Body of pancreas (tissue), 4 donors: Measurements from ENCODE around the gene NCAM2. TPM values are rescaled to one million over a fixed set of nuclear protein-coding genes. Genes with fewer than 3 reads are reported as not detected.
"Not testable (repeated sequence)": the region's sequence is repeated elsewhere in the genome, so short reads cannot be mapped to it uniquely, and the experiment has no call there.

Experiments used
- ATAC-seq: fragments of 150-250 bp; one replicate; pipeline ENCODE4 v1.9.1; 2016
- DNase-seq, 4 donors: peaks; one replicate each; pipeline ENCODE4 v3.0.0-alpha.2; 2019
- H3K27ac ChIP-seq, 4 donors: fragments of 200-600 bp; sonication (generic); 1 replicate in 3 of 4; 2 replicates in 1 of 4; pipeline versions ENCODE4 v1.5.1 to v1.6.1; 2016 to 2019; ENCODE audit warnings: mild to moderate bottlenecking in 1 of 4, mixed read lengths in 1 of 4, moderate library complexity in 1 of 4
- H3K27me3 ChIP-seq, 2 donors: fragments of 200-600 bp; sonication (generic); one replicate each; pipeline ENCODE4 v1.6.0; 2016; ENCODE audit warnings: mild to moderate bottlenecking in 1 of 2
- H3K36me3 ChIP-seq, 2 donors: fragments of 200-600 bp; sonication (generic); replicated peaks in 1 of 2; 2 replicates each; pipeline ENCODE4 v1.5.1; 2016; ENCODE audit warnings: low read depth in 2 of 2; ENCODE audit not compliant: insufficient read depth in 1 of 2
- H3K4me1 ChIP-seq: fragments of 200-600 bp; sonication (generic); one replicate; pipeline ENCODE4 v1.6.0; 2016
- H3K4me3 ChIP-seq, 2 donors: fragments of 200-600 bp; sonication (generic); 1 replicate in 1 of 2; 2 replicates in 1 of 2; pipeline ENCODE4 v1.5.1; 2016 to 2019
- H3K9me3 ChIP-seq, 3 donors: fragments of 200-600 bp; sonication (generic); 1 replicate in 2 of 3; 2 replicates in 1 of 3; pipeline ENCODE4 v1.5.1; 2016
- CTCF ChIP-seq, 7 experiments: fragments of 450-650 bp in 4 of 7; fragments of 200-600 bp in 3 of 7; sonication (generic) in 3 of 7; IDR thresholded peaks; one replicate each; pipeline ENCODE4 v1.5.1; 2016 to 2019; ENCODE audit warnings: antibody characterized with exemption in 7 of 7
- POLR2A ChIP-seq, 3 donors: fragments of 450-650 bp; IDR thresholded peaks; one replicate each; pipeline ENCODE4 v1.6.1; 2016; ENCODE audit warnings: antibody characterized with exemption in 3 of 3, mild to moderate bottlenecking in 2 of 3
- WGBS, 2 donors: methylation state at CpG; one replicate each; pipeline ENCODE4 v1.1.5; 2017; 5-methylcytosine and 5-hydroxymethylcytosine counted together
- intact Hi-C: fragments of 100-400 bp; cut with DNase I; formaldehyde crosslinking; loops from one replicate; pipeline ENCODE4 v1.15.1; 2023
- total RNA-seq, 2 donors: library from RNA; depleted of rRNA; stranded (reverse); fragments of >200 nt; gene quantifications; one replicate each; pipeline ENCODE4 v1.1.0, GENCODE V29; 2016

Gene NCAM2
- total RNA-seq, 2 donors from 2014 or later: under 0.01 to 0.26 TPM

GRCh38 chr21:21146587-21147373 lies 148.6 kb downstream of the NCAM2 start:
- no peak for TF ChIP-seq CTCF (IDR thresholded peaks at IDR 0.05)
- TF ChIP-seq POLR2A (IDR thresholded peaks at IDR 0.05): no peak
- ATAC-seq (no peak), DNase-seq (no peak)
- intact Hi-C loops: no loop called here
- H3K4me3 ChIP-seq: no peak overlapping the region
- no peaks in the 10 kb centered on the region for H3K27me3 ChIP-seq
- H3K4me1 ChIP-seq: no peaks in the 10 kb centered on the region
- WGBS, 2 donors: 88% methylated on average over 25 of the region's 25 CpGs
- H3K27ac ChIP-seq: no peak overlapping the region
- H3K36me3 ChIP-seq: no peaks in the 10 kb centered on the region
- no peaks in the 10 kb centered on the region for H3K9me3 ChIP-seq

GRCh38 chr21:21147374-21147745 lies 149.2 kb downstream of the NCAM2 start:
- Histone ChIP-seq H3K9me3 (no peaks in the 10 kb centered on the region), H3K4me3 (no peak overlapping the region), H3K27ac (no peak overlapping the region), H3K4me1 (no peaks in the 10 kb centered on the region), H3K27me3 (no peaks in the 10 kb centered on the region), H3K36me3 (no peaks in the 10 kb centered on the region)
- TF ChIP-seq CTCF (IDR thresholded peaks at IDR 0.05) (no peak), POLR2A (IDR thresholded peaks at IDR 0.05) (no peak)
- intact Hi-C loops: no loop called here
- DNase-seq (no peak), ATAC-seq (no peak)
- 70 to 78% methylated on average over 4 of the region's 4 CpGs for WGBS, 2 donors

- DNase-seq (no peak), ATAC-seq (no peak)
- Histone ChIP-seq H3K27me3 (no peaks in the 10 kb centered on the region), H3K9me3 (no peaks in the 10 kb centered on the region), H3K4me1 (no peaks in the 10 kb centered on the region), H3K36me3 (no peaks in the 10 kb centered on the region), H3K4me3 (no peak overlapping the region), H3K27ac (no peak overlapping the region)
- intact Hi-C loops: no loop called here
- TF ChIP-seq CTCF (IDR thresholded peaks at IDR 0.05) (no peak), POLR2A (IDR thresholded peaks at IDR 0.05) (no peak)
Measured at GRCh38 chr21:21148009-21148408, 149.8 kb downstream of the NCAM2 start.

- Histone ChIP-seq H3K4me1 (no peaks in the 10 kb centered on the region), H3K27me3 (no peaks in the 10 kb centered on the region), H3K9me3 (no peaks in the 10 kb centered on the region), H3K27ac (no peak overlapping the region), H3K4me3 (no peak overlapping the region), H3K36me3 (no peaks in the 10 kb centered on the region)
- intact Hi-C loops: no loop called here
- WGBS, 2 donors: 38 to 65% methylated on average over 1 of the region's 1 CpG
- DNase-seq (no peak), ATAC-seq (no peak)
- TF ChIP-seq CTCF (IDR thresholded peaks at IDR 0.05): no peak
- TF ChIP-seq POLR2A (IDR thresholded peaks at IDR 0.05): no peak
Measured at GRCh38 chr21:21148514-21148913, 150.3 kb downstream of the NCAM2 start.

- H3K4me3 ChIP-seq, H3K4me1 ChIP-seq, H3K27me3 ChIP-seq, H3K36me3 ChIP-seq, ATAC-seq, H3K9me3 ChIP-seq, intact Hi-C loops, DNase-seq, H3K27ac ChIP-seq: not testable (repeated sequence)
- WGBS, 2 donors: 45 to 55% methylated on average over 4 of the region's 4 CpGs
Measured at GRCh38 chr21:21149445-21149844, 151.2 kb downstream of the NCAM2 start.
